SU-DHL-6 (cell line): Measurements from ENCODE around the gene LPCAT3.

Source experiments
- H2AFZ ChIP-seq: fragments of 200-600 bp; sonication (generic); 2 replicates; pipeline ENCODE4 v1.6.1; 2014; ENCODE audit warnings: low read depth, mild to moderate bottlenecking, moderate library complexity, mixed read lengths, antibody characterized with exemption, low read length; ENCODE audit not compliant: severe bottlenecking
- H3F3A ChIP-seq: fragments of 200-600 bp; shearing (Covaris generic); 2 replicates; pipeline ENCODE4 v1.6.0; 2016; ENCODE audit warnings: antibody characterized with exemption, mild to moderate bottlenecking; ENCODE audit not compliant: insufficient read depth
- H3K27ac ChIP-seq: fragments of 200-600 bp; sonication (generic); 2 replicates; pipeline ENCODE4 v1.5.1; 2016; ENCODE audit warnings: low read depth, mild to moderate bottlenecking, low read length, moderate library complexity, mixed read lengths
- H3K27me3 ChIP-seq: fragments of 200-600 bp; sonication (generic), shearing (Covaris generic); 2 replicates; pipeline ENCODE4 v1.6.0; 2014; ENCODE audit warnings: mild to moderate bottlenecking, low read length
- H3K36me3 ChIP-seq: fragments of 200-600 bp; sonication (generic); 2 replicates; pipeline ENCODE4 v1.6.1; 2014; ENCODE audit warnings: mild to moderate bottlenecking, low read length, mixed read lengths
- H3K4me2 ChIP-seq: fragments of 300-600, 200-600 bp; shearing (Covaris generic), sonication (generic); 2 replicates; pipeline ENCODE4 v1.6.0; 2014; ENCODE audit warnings: low read length, low read depth, mild to moderate bottlenecking; ENCODE audit not compliant: poor library complexity, severe bottlenecking
- H3K4me3 ChIP-seq: fragments of 200-600 bp; sonication (generic); 2 replicates; pipeline ENCODE4 v1.5.1; 2014; ENCODE audit warnings: antibody characterized with exemption, low read length, mild to moderate bottlenecking, mixed read lengths; ENCODE audit not compliant: insufficient read depth, poor library complexity, severe bottlenecking
- H3K79me2 ChIP-seq: fragments of 200-600 bp; sonication (generic); 2 replicates; pipeline ENCODE4 v1.6.1; 2014; ENCODE audit warnings: mild to moderate bottlenecking, low read length, moderate library complexity; ENCODE audit not compliant: insufficient read depth
- H3K9ac ChIP-seq: fragments of 200-600 bp; sonication (generic); 2 replicates; pipeline ENCODE4 v1.7.0; 2014; ENCODE audit warnings: mild to moderate bottlenecking, low read length
- H3K9me2 ChIP-seq: fragments of 200-600 bp; sonication (generic); replicated peaks from 2 replicates; pipeline ENCODE4 v1.6.1; 2014; ENCODE audit warnings: low read length; ENCODE audit not compliant: insufficient read depth
- H3K9me3 ChIP-seq: fragments of 200-600 bp; sonication (generic); 2 replicates; pipeline ENCODE4 v1.6.1; 2014; ENCODE audit warnings: low read length, mixed read lengths; ENCODE audit not compliant: insufficient read depth
- H4K20me1 ChIP-seq: fragments of 200-600 bp; sonication (generic); 2 replicates; pipeline ENCODE4 v1.6.1; 2014; ENCODE audit warnings: low read depth, mild to moderate bottlenecking, antibody characterized with exemption, low read length, moderate library complexity, mixed read lengths
- EZH2phosphoT487 ChIP-seq: fragments of 200-600 bp; sonication (generic), shearing (Covaris generic); conservative IDR thresholded peaks from 2 replicates; pipeline ENCODE4 v1.6.1; 2018; ENCODE audit warnings: mild to moderate bottlenecking, antibody characterized with exemption, low read length, moderate library complexity, mixed read lengths
- TF ChIP-seq, protein P1 (sequence below): fragments of 200-600 bp; sonication (generic); IDR thresholded peaks from one replicate; pipeline ENCODE4 v1.5.1; 2017; ENCODE audit warnings: antibody characterized with exemption, mild to moderate bottlenecking, low read length, moderate library complexity; ENCODE audit not compliant: insufficient read depth, poor library complexity, severe bottlenecking

LPCAT3 gene

DNA sequence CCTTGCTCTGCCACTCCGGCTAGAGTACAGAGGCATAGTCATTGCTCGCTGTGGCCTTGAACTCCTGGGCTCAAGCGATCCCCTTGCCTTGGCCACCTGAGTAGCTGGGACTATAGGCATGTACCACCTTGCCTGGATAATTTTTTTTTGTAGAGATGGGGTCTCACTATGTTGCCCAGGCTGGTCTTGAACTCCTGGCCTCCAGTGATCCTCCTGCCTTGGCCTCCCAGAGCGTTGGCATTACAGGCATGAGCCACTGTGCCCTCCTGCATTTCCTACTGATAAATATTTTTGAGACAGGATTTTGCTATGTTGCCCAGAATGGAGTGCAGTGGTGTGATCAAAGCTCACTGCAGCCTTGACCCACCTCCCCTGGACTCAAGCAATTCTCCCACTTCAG, 38.2 kb downstream of the LPCAT3 start:
- Histone ChIP-seq H3K79me2 (no peaks in the 10 kb centered on the region), H3F3A (no peaks in the 10 kb centered on the region), H2AFZ (no peak overlapping the region), H3K4me3 (no peak overlapping the region), H3K36me3 (peaks cover 9% of the 10 kb centered on the region), H3K9me2 (no peaks in the 10 kb centered on the region), H3K9ac (no peak overlapping the region), H3K9me3 (no peaks in the 10 kb centered on the region), H3K4me2 (no peak overlapping the region), H4K20me1 (no peaks in the 10 kb centered on the region), H3K27ac (no peak overlapping the region), H3K27me3 (no peaks in the 10 kb centered on the region)
- TF ChIP-seq, protein P1, sequence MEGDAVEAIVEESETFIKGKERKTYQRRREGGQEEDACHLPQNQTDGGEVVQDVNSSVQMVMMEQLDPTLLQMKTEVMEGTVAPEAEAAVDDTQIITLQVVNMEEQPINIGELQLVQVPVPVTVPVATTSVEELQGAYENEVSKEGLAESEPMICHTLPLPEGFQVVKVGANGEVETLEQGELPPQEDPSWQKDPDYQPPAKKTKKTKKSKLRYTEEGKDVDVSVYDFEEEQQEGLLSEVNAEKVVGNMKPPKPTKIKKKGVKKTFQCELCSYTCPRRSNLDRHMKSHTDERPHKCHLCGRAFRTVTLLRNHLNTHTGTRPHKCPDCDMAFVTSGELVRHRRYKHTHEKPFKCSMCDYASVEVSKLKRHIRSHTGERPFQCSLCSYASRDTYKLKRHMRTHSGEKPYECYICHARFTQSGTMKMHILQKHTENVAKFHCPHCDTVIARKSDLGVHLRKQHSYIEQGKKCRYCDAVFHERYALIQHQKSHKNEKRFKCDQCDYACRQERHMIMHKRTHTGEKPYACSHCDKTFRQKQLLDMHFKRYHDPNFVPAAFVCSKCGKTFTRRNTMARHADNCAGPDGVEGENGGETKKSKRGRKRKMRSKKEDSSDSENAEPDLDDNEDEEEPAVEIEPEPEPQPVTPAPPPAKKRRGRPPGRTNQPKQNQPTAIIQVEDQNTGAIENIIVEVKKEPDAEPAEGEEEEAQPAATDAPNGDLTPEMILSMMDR = no peak
- TF ChIP-seq EZH2phosphoT487 = no peak

DNA sequence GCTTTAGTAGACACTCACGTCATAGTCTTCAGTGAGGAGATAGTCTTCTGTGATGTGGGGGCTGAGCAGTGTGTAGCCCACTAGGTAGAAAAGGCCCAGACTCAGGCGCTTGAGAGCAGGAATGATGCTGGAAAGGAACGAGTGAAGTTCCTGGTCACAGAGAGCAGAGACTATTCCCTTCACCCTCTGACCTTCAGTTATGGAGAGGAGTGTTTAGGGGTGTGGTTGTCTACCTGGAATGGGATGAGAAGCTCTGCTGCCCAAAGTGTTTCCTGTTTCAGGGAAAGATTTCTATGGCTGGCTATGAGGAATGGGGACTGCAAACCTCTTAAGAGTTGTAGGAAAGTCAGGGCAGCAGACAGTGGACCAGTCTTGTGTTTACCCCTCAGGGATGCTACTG, 38.8 kb downstream of the LPCAT3 start:
- Histone ChIP-seq H3K27ac (no peak overlapping the region), H3F3A (no peaks in the 10 kb centered on the region; the same call in 1 of the 2 replicates), H3K27me3 (no peaks in the 10 kb centered on the region), H3K79me2 (no peaks in the 10 kb centered on the region), H3K9ac (no peak overlapping the region), H3K36me3 (peaks cover 9% of the 10 kb centered on the region), H2AFZ (no peak overlapping the region), H3K9me3 (no peaks in the 10 kb centered on the region), H4K20me1 (no peaks in the 10 kb centered on the region), H3K9me2 (no peaks in the 10 kb centered on the region), H3K4me3 (no peak overlapping the region), H3K4me2 (no peak overlapping the region)
- TF ChIP-seq, protein P1 = no peak
- no peak for TF ChIP-seq EZH2phosphoT487

DNA sequence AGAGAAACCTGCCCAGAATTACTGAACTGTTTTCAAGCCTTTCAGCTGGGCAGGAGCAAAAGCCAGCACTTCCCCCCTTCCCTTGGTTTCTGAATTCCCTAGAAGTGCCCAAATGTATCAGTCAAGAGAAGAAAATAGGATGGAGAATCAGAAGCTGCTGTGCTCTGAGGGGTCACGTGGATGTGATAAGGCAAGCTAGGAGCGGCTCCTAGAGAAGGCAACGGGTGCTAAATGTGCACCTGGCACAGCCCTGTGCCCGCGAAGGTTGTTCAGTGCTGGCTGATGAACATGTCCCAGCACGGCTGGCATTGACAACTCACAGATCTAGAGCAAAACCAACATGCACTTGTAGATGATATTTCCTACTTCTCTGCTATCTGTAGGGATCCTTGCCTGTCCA, 39.3 kb downstream of the LPCAT3 start:
- H4K20me1 ChIP-seq = no peaks in the 10 kb centered on the region
- no peak overlapping the region for H3K4me2 ChIP-seq
- no peaks in the 10 kb centered on the region for H3K9me2 ChIP-seq
- no peaks in the 10 kb centered on the region for H3K9me3 ChIP-seq
- H3K4me3 ChIP-seq = no peak overlapping the region
- TF ChIP-seq EZH2phosphoT487 = no peak
- TF ChIP-seq, protein P1 = no peak
- H3K27me3 ChIP-seq = no peaks in the 10 kb centered on the region
- no peak overlapping the region for H3K27ac ChIP-seq
- H3F3A ChIP-seq = no peaks in the 10 kb centered on the region; the same call in 1 of the 2 replicates
- H3K36me3 ChIP-seq = peaks cover 9% of the 10 kb centered on the region
- H3K9ac ChIP-seq = no peak overlapping the region
- no peaks in the 10 kb centered on the region for H3K79me2 ChIP-seq
- H2AFZ ChIP-seq = no peak overlapping the region
